A673 (cell line): ENCODE results near the gene EDA2R. TPM values are rescaled to one million over a fixed set of nuclear protein-coding genes. Genes with fewer than 3 reads are reported as not detected.

ENCODE experiments used
- BruUV-seq: library from RNA; stranded (reverse); fragments of 400-500 nt; replicated peaks from 2 replicates; lab custom pipeline; 2021; lab: Mats Ljungman, UMichigan
- CTCF ChIA-PET: fragments of 300-600 bp; sonication (Branson Sonifier 250); formaldehyde crosslinking; loops from one replicate; lab custom pipeline; 2022; ENCODE audit warnings: antibody characterized with exemption; lab: Charles Lee
- POLR2A ChIA-PET: fragments of 300-600 bp; sonication (Branson Sonifier 250); formaldehyde crosslinking; loops from one replicate; lab custom pipeline; 2022; ENCODE audit warnings: antibody characterized with exemption; ENCODE audit not compliant: low non-redundant PET; lab: Charles Lee
- DNase-seq: peaks from one replicate; pipeline ENCODE4 v3.0.0-alpha.2; 2015; ENCODE audit warnings: low spot score
- H3K27ac ChIP-seq: fragments of 200-600 bp; sonication (generic); 2 replicates; pipeline ENCODE4 v1.5.1; 2016; ENCODE audit warnings: mixed run types, low read depth, mild to moderate bottlenecking, mixed read lengths, antibody characterized with exemption, low read length; ENCODE audit not compliant: poor library complexity, severe bottlenecking
- H3K27me3 ChIP-seq: fragments of 200-600 bp; sonication (generic); replicated peaks from 2 replicates; pipeline ENCODE4 v1.6.1; 2017; ENCODE audit warnings: mixed run types, low read depth, mild to moderate bottlenecking, mixed read lengths, antibody characterized with exemption, low read length; ENCODE audit not compliant: insufficient read depth, poor library complexity
- H3K36me3 ChIP-seq: fragments of 200-600 bp; sonication (generic); 2 replicates; pipeline ENCODE4 v1.6.1; 2016; ENCODE audit warnings: mixed run types, mild to moderate bottlenecking, mixed read lengths, antibody characterized with exemption, low read length; ENCODE audit not compliant: insufficient read depth, poor library complexity, severe bottlenecking
- H3K4me1 ChIP-seq: fragments of 200-600 bp; sonication (generic); 2 replicates; pipeline ENCODE4 v1.6.1; 2017; ENCODE audit warnings: mixed run types, mild to moderate bottlenecking, mixed read lengths, antibody characterized with exemption, low read length; ENCODE audit not compliant: insufficient read depth, poor library complexity, severe bottlenecking
- H3K4me3 ChIP-seq: fragments of 200-600 bp; sonication (generic); 2 replicates; pipeline ENCODE4 v1.5.1; 2016; ENCODE audit warnings: low read depth, mixed run types, mild to moderate bottlenecking, mixed read lengths, low read length; ENCODE audit not compliant: poor library complexity, severe bottlenecking
- H3K9me3 ChIP-seq: fragments of 200-600 bp; sonication (generic); 2 replicates; pipeline ENCODE4 v1.6.1; 2016; ENCODE audit warnings: mixed run types, low read depth, mild to moderate bottlenecking, mixed read lengths, antibody characterized with exemption, low read length; ENCODE audit not compliant: poor library complexity, severe bottlenecking
- EZH2 ChIP-seq: fragments of 200-600 bp; sonication (generic); IDR thresholded peaks from 2 replicates; pipeline ENCODE4 v1.6.1; 2017; ENCODE audit warnings: borderline replicate concordance, low read depth, mild to moderate bottlenecking, mixed read lengths, antibody characterized with exemption, low read length; ENCODE audit not compliant: poor library complexity, severe bottlenecking
- intact Hi-C: fragments of 100-400 bp; cut with micrococcal nuclease; formaldehyde crosslinking; loops from one replicate; pipeline ENCODE4 v1.10.0; 2022; ENCODE audit not compliant: unreplicated experiment
- total RNA-seq: library from RNA; stranded (reverse); gene quantifications from 2 replicates; pipeline ENCODE4 v1.2.3, GENCODE V29; 2021
- TF ChIP-seq, protein P1 (sequence below): fragments of 300-800, 200-600 bp; sonication (generic); conservative IDR thresholded peaks from 2 replicates; pipeline ENCODE4 v1.5.1; 2017; ENCODE audit warnings: low read depth, mild to moderate bottlenecking, antibody characterized with exemption, low read length, moderate library complexity, mixed read lengths

EDA2R gene
- total RNA-seq, 1 experiment from 2014 or later: not detected

DNA sequence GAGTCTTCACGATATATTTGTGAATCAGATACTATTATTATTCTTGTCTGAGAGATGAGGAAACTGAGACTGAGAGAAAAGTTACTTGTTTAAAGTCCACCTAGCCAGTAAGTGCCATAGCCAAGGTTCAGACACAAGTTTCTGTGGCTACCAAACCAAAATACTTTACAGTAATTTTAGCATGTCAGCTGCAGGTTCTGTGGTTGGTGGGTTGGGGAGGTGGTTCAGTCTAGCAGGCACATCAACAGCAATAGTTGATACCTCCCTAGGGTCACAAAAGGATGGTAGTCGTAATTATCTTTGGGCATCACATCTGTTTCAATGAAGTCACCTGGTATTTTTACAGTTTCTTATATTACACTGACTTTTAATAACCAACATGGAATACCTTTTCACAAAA, 35.6 kb upstream of the EDA2R start:
- Histone ChIP-seq H3K4me3 (no peak overlapping the region), H3K27ac (no peak overlapping the region), H3K4me1 (no peaks in the 10 kb centered on the region), H3K36me3 (no peaks in the 10 kb centered on the region), H3K9me3 (no peaks in the 10 kb centered on the region), H3K27me3 (no peaks in the 10 kb centered on the region)
- DNase-seq: no peak
- intact Hi-C loops: no loop called here
- no peak for TF ChIP-seq EZH2
- TF ChIP-seq, protein P1, sequence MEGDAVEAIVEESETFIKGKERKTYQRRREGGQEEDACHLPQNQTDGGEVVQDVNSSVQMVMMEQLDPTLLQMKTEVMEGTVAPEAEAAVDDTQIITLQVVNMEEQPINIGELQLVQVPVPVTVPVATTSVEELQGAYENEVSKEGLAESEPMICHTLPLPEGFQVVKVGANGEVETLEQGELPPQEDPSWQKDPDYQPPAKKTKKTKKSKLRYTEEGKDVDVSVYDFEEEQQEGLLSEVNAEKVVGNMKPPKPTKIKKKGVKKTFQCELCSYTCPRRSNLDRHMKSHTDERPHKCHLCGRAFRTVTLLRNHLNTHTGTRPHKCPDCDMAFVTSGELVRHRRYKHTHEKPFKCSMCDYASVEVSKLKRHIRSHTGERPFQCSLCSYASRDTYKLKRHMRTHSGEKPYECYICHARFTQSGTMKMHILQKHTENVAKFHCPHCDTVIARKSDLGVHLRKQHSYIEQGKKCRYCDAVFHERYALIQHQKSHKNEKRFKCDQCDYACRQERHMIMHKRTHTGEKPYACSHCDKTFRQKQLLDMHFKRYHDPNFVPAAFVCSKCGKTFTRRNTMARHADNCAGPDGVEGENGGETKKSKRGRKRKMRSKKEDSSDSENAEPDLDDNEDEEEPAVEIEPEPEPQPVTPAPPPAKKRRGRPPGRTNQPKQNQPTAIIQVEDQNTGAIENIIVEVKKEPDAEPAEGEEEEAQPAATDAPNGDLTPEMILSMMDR: no peak
- ChIA-PET CTCF (no interaction called here), POLR2A (no interaction called here)
- BruUV-seq: no TSS peak

DNA sequence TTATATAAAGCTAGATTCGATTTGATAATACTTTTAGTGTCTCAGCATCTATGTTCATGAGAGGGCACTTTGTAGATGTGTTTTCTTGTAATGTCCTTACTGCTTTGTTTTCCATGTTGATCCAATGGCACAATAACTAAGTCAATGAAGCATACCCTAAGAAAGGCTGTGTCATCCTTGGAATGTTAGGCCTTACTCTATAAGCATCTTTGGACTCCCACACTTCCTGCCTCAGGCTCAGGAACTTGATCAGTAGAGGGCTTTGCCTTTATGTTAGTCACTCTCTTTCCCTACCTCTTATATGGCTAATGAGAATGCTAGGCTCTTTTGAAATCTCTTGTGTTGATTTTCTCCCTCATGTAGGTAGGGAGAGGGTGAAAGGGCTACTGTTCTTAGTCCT, 33.2 kb upstream of the EDA2R start:
- Histone ChIP-seq H3K36me3 (no peaks in the 10 kb centered on the region), H3K4me3 (no peak overlapping the region), H3K9me3 (peaks cover 4% of the 10 kb centered on the region), H3K27ac (no peak overlapping the region), H3K27me3 (no peaks in the 10 kb centered on the region), H3K4me1 (no peaks in the 10 kb centered on the region)
- no peak for DNase-seq
- intact Hi-C loops: no loop called here
- TF ChIP-seq, protein P1: no peak
- BruUV-seq: no TSS peak
- ChIA-PET CTCF (no interaction called here), POLR2A (no interaction called here)

DNA sequence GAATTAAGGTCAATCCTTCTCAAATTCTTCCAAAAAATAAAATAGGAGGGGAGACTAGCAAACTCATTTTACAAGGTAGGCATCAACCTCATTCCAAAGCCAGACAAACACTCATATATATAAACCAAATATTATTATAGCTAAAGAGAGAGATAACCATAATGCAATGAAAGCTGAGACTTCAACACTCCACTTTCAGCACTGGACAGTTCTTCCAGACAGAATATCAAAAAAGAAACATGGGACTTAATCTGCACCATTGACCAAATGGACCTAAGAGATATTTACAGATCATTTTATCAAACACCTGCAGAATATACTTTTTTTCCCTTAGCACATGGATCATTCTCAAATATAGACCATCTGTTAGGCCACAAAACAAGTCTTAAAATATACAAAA, 15.5 kb upstream of the EDA2R start:
- POLR2A ChIA-PET: no interaction called here
- Histone ChIP-seq H3K4me3 (no peak overlapping the region), H3K36me3 (no peaks in the 10 kb centered on the region), H3K27me3 (no peaks in the 10 kb centered on the region), H3K27ac (no peak overlapping the region), H3K4me1 (no peaks in the 10 kb centered on the region), H3K9me3 (peaks cover 18% of the 10 kb centered on the region)
- intact Hi-C loops: loop anchor here (10.0 kb wide), 1 partner anchor 60 kb away; no protein-coding TSS in a partner anchor
- CTCF ChIA-PET: no interaction called here
- no TSS peak for BruUV-seq
- DNase-seq: no peak
- TF ChIP-seq, protein P1: no peak
- TF ChIP-seq EZH2: no peak
